K562 (cell line): Measurements from ENCODE around the gene IRF6. TPM values are rescaled to one million over a fixed set of nuclear protein-coding genes. Genes with fewer than 3 reads are reported as not detected.

Experiments
- ATAC-seq: fragments of 200-7000 bp; cut with Tn5 transposase; 3 replicates; pipeline ENCODE4 v1.9.1; 2020; ENCODE audit warnings: moderate library complexity
- BruUV-seq: library from RNA; stranded (reverse); fragments of 400-500 nt; replicated peaks from 2 replicates; lab custom pipeline; 2021; lab: Mats Ljungman, UMichigan
- CTCF ChIA-PET: fragments of 300-600 bp; formaldehyde crosslinking; extraction: SDS; loops from one replicate; lab custom pipeline; 2021; ENCODE audit warnings: low intra/inter-chr PET ratio; lab: Yijun Ruan, JAX
- POLR2A ChIA-PET: fragments of 300-600, 350-650 bp; sonication (Branson Sonifier 250); formaldehyde crosslinking; extraction: SDS; loops from one replicate; lab custom pipeline; 2021; ENCODE audit warnings: antibody characterized with exemption, inconsistent platforms; lab: Yijun Ruan, JAX
- DNase-seq, 4 experiments: peaks; one replicate each; pipeline versions ENCODE4 v3.0.0 to v3.0.0-alpha.2; 2011 to 2018; ENCODE audit warnings: low spot score in 3 of 4, mixed read lengths in 3 of 4; ENCODE audit errors: extremely low read depth in 1 of 4
- FAIRE-seq: peaks from 2 replicates; lab custom pipeline; 2011; peaks lifted over from hg19 to GRCh38; lab: Jason Lieb, UNC
- H2AFZ ChIP-seq: 2 replicates; pipeline ENCODE4 v1.6.0; 2011; ENCODE audit warnings: low read depth, low read length, control low read depth, inconsistent platforms
- H3K27ac ChIP-seq: fragments of 200-600 bp; 3 replicates; pipeline ENCODE4 v1.8.0; 2011; ENCODE audit warnings: low read depth, mild to moderate bottlenecking, control low read depth, inconsistent platforms, low read length, moderate library complexity, mixed read lengths; ENCODE audit errors: extremely low read depth
- H3K27me3 ChIP-seq, 2 experiments: fragments of 300-600 bp in 1 of 2; 2 replicates in 1 of 2; 3 replicates in 1 of 2; pipeline versions ENCODE4 v1.6.0 to v1.8.0; 2011; ENCODE audit warnings: inconsistent platforms in 2 of 2, low read length in 2 of 2, mild to moderate bottlenecking in 1 of 2, mixed read lengths in 1 of 2, moderate library complexity in 1 of 2; ENCODE audit not compliant: control insufficient read depth in 2 of 2, insufficient read depth in 2 of 2
- H3K36me3 ChIP-seq: fragments of 300-600 bp; 3 replicates; pipeline ENCODE4 v1.8.0; 2011; ENCODE audit warnings: mild to moderate bottlenecking, low read length, inconsistent platforms; ENCODE audit not compliant: control insufficient read depth, insufficient read depth
- H3K4me1 ChIP-seq, 2 experiments: fragments of 200-600 bp in 1 of 2; replicated peaks in 1 of 2; 2 replicates in 1 of 2; 3 replicates in 1 of 2; pipeline versions ENCODE4 v1.5.1 to v1.8.0; 2011; ENCODE audit warnings: inconsistent platforms in 2 of 2, low read length in 2 of 2, mild to moderate bottlenecking in 1 of 2, mixed read lengths in 1 of 2, moderate library complexity in 1 of 2; ENCODE audit not compliant: control insufficient read depth in 2 of 2, insufficient read depth in 2 of 2
- H3K4me2 ChIP-seq: 2 replicates; pipeline ENCODE4 v1.6.1; 2011; ENCODE audit warnings: low read length, control low read depth, inconsistent platforms, mixed read lengths; ENCODE audit not compliant: insufficient read depth
- H3K4me3 ChIP-seq: fragments of 200-600 bp; sonication (generic), shearing (Covaris generic); 2 replicates; pipeline ENCODE4 v1.5.1; 2016; ENCODE audit warnings: control low read depth, inconsistent platforms
- H3K79me2 ChIP-seq: fragments of 200-600 bp; 3 replicates; pipeline ENCODE4 v1.8.0; 2011; ENCODE audit warnings: low read length, inconsistent platforms; ENCODE audit not compliant: control insufficient read depth, insufficient read depth
- H3K9ac ChIP-seq, 2 experiments: 2 replicates each; pipeline versions ENCODE4 v1.6.0 to v1.6.1; 2011; ENCODE audit warnings: low read depth in 2 of 2, low read length in 2 of 2, control low read depth in 1 of 2, inconsistent platforms in 1 of 2, mild to moderate bottlenecking in 1 of 2, mixed read lengths in 1 of 2; ENCODE audit not compliant: insufficient read depth in 1 of 2
- H3K9me1 ChIP-seq: one replicate; pipeline ENCODE4 v1.6.0; 2011; ENCODE audit warnings: inconsistent platforms, mild to moderate bottlenecking, low read length, moderate library complexity; ENCODE audit not compliant: control insufficient read depth, insufficient read depth
- H3K9me3 ChIP-seq: replicated peaks from 2 replicates; pipeline ENCODE4 v1.5.1; 2011; ENCODE audit warnings: low read depth, low read length, inconsistent platforms; ENCODE audit not compliant: control insufficient read depth, insufficient read depth
- H4K20me1 ChIP-seq: replicated peaks from 2 replicates; pipeline ENCODE4 v1.6.1; 2011; ENCODE audit warnings: low read length, inconsistent platforms, mixed read lengths; ENCODE audit not compliant: control insufficient read depth, insufficient read depth
- ATF4 ChIP-seq: fragments of 450-650 bp; formaldehyde crosslinking; IDR thresholded peaks from 2 replicates; pipeline ENCODE4 v1.4.0; 2022; ENCODE audit warnings: mild to moderate bottlenecking, moderate library complexity
- CHAMP1 ChIP-seq: fragments of 450-650 bp; IDR thresholded peaks from 2 replicates; pipeline ENCODE4 v1.6.1; 2016; ENCODE audit warnings: mild to moderate bottlenecking
- DACH1 ChIP-seq: fragments of 450-650 bp; IDR thresholded peaks from 2 replicates; pipeline ENCODE4 v1.6.1; 2018; ENCODE audit not compliant: partially characterized antibody
- ID3 ChIP-seq, 2 experiments: fragments of 250-450 bp in 1 of 2; fragments of 450-650 bp in 1 of 2; sonication (Bioruptor Pico) in 1 of 2; IDR thresholded peaks; 2 replicates each; pipeline versions ENCODE4 v1.6.1 to v1.8.0; 2016 to 2021; ENCODE audit warnings: mild to moderate bottlenecking in 2 of 2, moderate library complexity in 2 of 2, missing compliant biosample characterization in 1 of 2, missing genetic modification characterization in 1 of 2
- MIER1 ChIP-seq: fragments of 450-650 bp; IDR thresholded peaks from 2 replicates; pipeline ENCODE4 v1.6.1; 2016; ENCODE audit warnings: antibody characterized with exemption, mild to moderate bottlenecking, low read depth
- NR2F6 ChIP-seq: fragments of 450-650 bp; formaldehyde crosslinking; IDR thresholded peaks from 2 replicates; pipeline ENCODE4 v1.4.0; 2020; ENCODE audit warnings: mild to moderate bottlenecking
- SMARCC2 ChIP-seq: fragments of 450-650 bp; IDR thresholded peaks from 2 replicates; pipeline ENCODE4 v1.6.1; 2017; ENCODE audit warnings: antibody characterized with exemption, moderate library complexity, mild to moderate bottlenecking, low read depth
- SPI1 ChIP-seq: IDR thresholded peaks from 2 replicates; pipeline ENCODE4 v1.6.1; 2011; ENCODE audit warnings: low read depth, low read length, control low read depth, borderline replicate concordance
- THRA ChIP-seq: fragments of 450-650 bp; IDR thresholded peaks from 2 replicates; pipeline ENCODE4 v1.6.1; 2017; ENCODE audit warnings: mild to moderate bottlenecking, moderate library complexity
- U2AF2 ChIP-seq: fragments of 200-400 bp; formaldehyde crosslinking; optimal IDR thresholded peaks from 2 replicates; pipeline ENCODE3; 2017; ENCODE audit warnings: low read depth, mild to moderate bottlenecking, low read length
- ZBTB8A ChIP-seq: fragments of 450-650 bp; IDR thresholded peaks from 2 replicates; pipeline ENCODE4 v1.6.1; 2018; ENCODE audit warnings: mild to moderate bottlenecking, moderate library complexity; ENCODE audit not compliant: partially characterized antibody
- ZFP36 ChIP-seq: fragments of 150-350 bp; IDR thresholded peaks from 2 replicates; pipeline ENCODE4 v1.6.1; 2018; ENCODE audit warnings: low read length, low read depth; ENCODE audit not compliant: partially characterized antibody
- ZNF282 ChIP-seq: sonication (generic); formaldehyde crosslinking; IDR thresholded peaks from 2 replicates; pipeline ENCODE4 v1.8.1; 2023; ENCODE audit warnings: missing genetic modification reagents
- ZNF449 ChIP-seq: fragments of 250-450 bp; sonication (Bioruptor Pico); IDR thresholded peaks from 2 replicates; pipeline ENCODE4 v1.8.0; 2022; ENCODE audit warnings: moderate library complexity, mild to moderate bottlenecking, inconsistent platforms
- WGBS: fragments of 100-300 bp; shearing (Covaris generic); methylation state at CpG from one replicate; pipeline ENCODE4 v1.1.6; 2016; ENCODE audit warnings: low coverage, mixed read lengths; ENCODE audit not compliant: insufficient coverage; ENCODE audit errors: missing lambda C conversion rate; 5-methylcytosine and 5-hydroxymethylcytosine counted together
- in situ Hi-C: fragments of 300-500 bp; cut with MboI; formaldehyde crosslinking; loops from 4 replicates; pipeline ENCODE4 v1.15.0; 2018; ENCODE audit warnings: inconsistent platforms, mixed read lengths
- intact Hi-C: fragments of 100-400 bp; cut with micrococcal nuclease; formaldehyde crosslinking; loops from 2 replicates; pipeline ENCODE4 v1.14.2; 2022
- polyA plus RNA-seq, 8 experiments: library from polyadenylated mRNA; depleted of rRNA in 4 of 8; stranded (reverse) in 5 of 8; unstranded in 3 of 8; fragments of >200 nt; fragmentation: Nextera tagmentation in 2 of 8; fragmentation: Illumina TruSeq in 1 of 8; extraction: Ambion mirVana in 2 of 8; extraction: Trizol in 1 of 8; gene quantifications; 2 replicates each; pipeline versions ENCODE4 v1.2.1 to v1.2.3, GENCODE V29; 2011 to 2014; ENCODE audit warnings: inconsistent platforms in 1 of 8, missing spikeins in 1 of 8
- total RNA-seq, 7 experiments: library from RNA; depleted of rRNA in 6 of 7; stranded (reverse); fragments of >200 nt in 6 of 7; fragmentation: Illumina TruSeq in 2 of 7; extraction: Trizol in 2 of 7; gene quantifications; 2 replicates each; pipeline versions ENCODE4 v1.2.1 to v1.2.3, GENCODE V29; 2011 to 2021; ENCODE audit warnings: low replicate concordance in 1 of 7

Gene IRF6
- total and polyA plus RNA-seq, 9 of the 15 experiments (the other 6 are each of a cell fraction or from before 2014, with no cell fraction given): 0.03 to 0.65 (median 0.17) TPM

GRCh38 chr1:209774592-209774991, 31.4 kb downstream of the IRF6 start (continued):
- TF ChIP-seq NR2F6: no peak
- no peak for TF ChIP-seq CHAMP1
- no peak for TF ChIP-seq SMARCC2
- no peak for TF ChIP-seq DACH1
- TF ChIP-seq ZBTB8A: no peak
- TF ChIP-seq, all 486 proteins: peak for 0

GRCh38 chr1:209772126-209772525, 33.8 kb downstream of the IRF6 start:
- Histone ChIP-seq H3K27ac (no peak overlapping the region), H3K9ac (no peak overlapping the region), H3K4me2 (no peak overlapping the region), H3K9me1 (no peaks in the 10 kb centered on the region), H3K9me3 (no peaks in the 10 kb centered on the region; the same call in 1 of the 2 replicates), H3K79me2 (no peaks in the 10 kb centered on the region), H4K20me1 (no peaks in the 10 kb centered on the region), H2AFZ (no peak overlapping the region), H3K36me3 (no peaks in the 10 kb centered on the region), H3K27me3 (peaks cover 3 to 21% of the 10 kb centered on the region in 2 experiments; a peak in 4 of 5 replicates), H3K4me1 (no peaks in the 10 kb centered on the region; a peak in 2 of 5 replicates), H3K4me3 (no peak overlapping the region)
- in situ Hi-C loops: no loop called here
- ATAC-seq (no peak), DNase-seq (no peak), FAIRE-seq (no peak)
- 1% methylated on average over 6 of the region's 6 CpGs for WGBS
- CTCF ChIA-PET: interaction anchor here (0.6 kb wide), 1 partner anchor 1853 kb away, joined by 4 read pairs; no protein-coding TSS in a partner anchor
- no TSS peak for BruUV-seq
- POLR2A ChIA-PET: interaction anchor here (0.6 to 1.5 kb wide), 4 partner anchors 8 to 39 kb away, joined by 3 to 7 read pairs (median 3); partner anchors contain the start of gene C1orf74
- intact Hi-C loops: no loop called here
- TF ChIP-seq THRA: no peak
- no peak for TF ChIP-seq ZFP36
- TF ChIP-seq ID3 (CRISPR knock-in tag; IDR thresholded peaks at IDR 0.05): no peak
- TF ChIP-seq ID3 (tag; IDR thresholded peaks at IDR 0.05): no peak
- TF ChIP-seq DACH1: no peak
- no peak for TF ChIP-seq ZNF282 (CRISPR knock-in tag)
- TF ChIP-seq U2AF2: no peak
- TF ChIP-seq ATF4 (CRISPR knock-in tag): no peak
- TF ChIP-seq MIER1: no peak
- TF ChIP-seq SPI1: no peak
- TF ChIP-seq ZNF449 (CRISPR knock-in tag): no peak
